ENCODE measurements around the gene ZFR. TPM values are rescaled to one million over a fixed set of nuclear protein-coding genes. Genes with fewer than 3 reads are reported as not detected.
"Not testable (repeated sequence)": the region's sequence is repeated elsewhere in the genome, so short reads cannot be mapped to it uniquely, and the experiment has no call there.

Gene ZFR
- total RNA-seq, 1 donor from 2014 or later = 80.8 TPM

GRCh38 chr5:32436553-32437242 lies 7.8 kb downstream of the ZFR start:
- TF ChIP-seq POLR2A (IDR thresholded peaks at IDR 0.05) (no peak), POLR2AphosphoS5 (IDR thresholded peaks at IDR 0.05; ENCODE audit: insufficient read depth in 1 of 2, low read depth in 1 of 2) (no peak), CTCF (IDR thresholded peaks at IDR 0.05) (no peak)
- Histone ChIP-seq H3K27me3 (no peaks in the 10 kb centered on the region), H3K27ac (no peak overlapping the region), H3K9me3 (no peaks in the 10 kb centered on the region), H3K4me1 (peaks cover 89% of the 10 kb centered on the region), H3K36me3 (no peaks in the 10 kb centered on the region), H3K4me3 (no peak overlapping the region)
- intact Hi-C loops (cut with DNase I) = no loop called here
- no peak for DNase-seq (ENCODE audit: extremely low spot score in 2 of 2)

- H3K4me1 ChIP-seq = peaks cover 87% of the 10 kb centered on the region
- H3K27me3 ChIP-seq = no peaks in the 10 kb centered on the region
- TF ChIP-seq POLR2A (IDR thresholded peaks at IDR 0.05) (no peak), POLR2AphosphoS5 (IDR thresholded peaks at IDR 0.05; ENCODE audit: insufficient read depth in 1 of 2, low read depth in 1 of 2) (no peak), CTCF (IDR thresholded peaks at IDR 0.05) (no peak)
- DNase-seq (ENCODE audit: extremely low spot score in 2 of 2) = no peak
- no peaks in the 10 kb centered on the region for H3K9me3 ChIP-seq
- H3K4me3 ChIP-seq = no peak overlapping the region
- no peaks in the 10 kb centered on the region for H3K36me3 ChIP-seq
- H3K27ac ChIP-seq = no peak overlapping the region
- intact Hi-C loops (cut with DNase I) = no loop called here
These were observed 9.2 kb downstream of the ZFR start for GRCh38 chr5:32435383-32435782.

- Histone ChIP-seq H3K27ac (no peak overlapping the region), H3K27me3 (no peaks in the 10 kb centered on the region), H3K36me3 (no peaks in the 10 kb centered on the region), H3K4me3 (no peak overlapping the region), H3K4me1 (peaks cover 87% of the 10 kb centered on the region), H3K9me3 (no peaks in the 10 kb centered on the region)
- TF ChIP-seq CTCF (IDR thresholded peaks at IDR 0.05) (no peak), POLR2AphosphoS5 (IDR thresholded peaks at IDR 0.05; ENCODE audit: insufficient read depth in 1 of 2, low read depth in 1 of 2) (no peak), POLR2A (IDR thresholded peaks at IDR 0.05) (no peak)
- intact Hi-C loops (cut with DNase I) = no loop called here
- no peak for DNase-seq (ENCODE audit: extremely low spot score in 2 of 2)
These were observed 10.3 kb downstream of the ZFR start for GRCh38 chr5:32434221-32434620.

GRCh38 chr5:32432633-32433032 lies 11.9 kb downstream of the ZFR start:
- no peak for DNase-seq (ENCODE audit: extremely low spot score in 2 of 2)
- no peak for TF ChIP-seq CTCF (IDR thresholded peaks at IDR 0.05)
- TF ChIP-seq POLR2A (IDR thresholded peaks at IDR 0.05) = no peak
- Histone ChIP-seq H3K27me3 (no peaks in the 10 kb centered on the region), H3K4me1 (peaks cover 82% of the 10 kb centered on the region), H3K36me3 (no peaks in the 10 kb centered on the region), H3K27ac (no peak overlapping the region), H3K9me3 (no peaks in the 10 kb centered on the region), H3K4me3 (no peak overlapping the region)
- intact Hi-C loops (cut with DNase I) = no loop called here

GRCh38 chr5:32430825-32431224 lies 13.7 kb downstream of the ZFR start:
- DNase-seq (ENCODE audit: extremely low spot score in 2 of 2); H3K9me3 ChIP-seq; H3K27ac ChIP-seq; intact Hi-C loops (cut with DNase I); H3K4me3 ChIP-seq; H3K27me3 ChIP-seq; H3K36me3 ChIP-seq: not testable (repeated sequence)
- H3K4me1 ChIP-seq = peaks cover 70% of the 10 kb centered on the region
